Measurements from ENCODE around the gene KCNG4. TPM values are rescaled to one million over a fixed set of nuclear protein-coding genes. Genes with fewer than 3 reads are reported as not detected.

Gene KCNG4
- total and polyA plus RNA-seq, 9 donors: not detected

DNA sequence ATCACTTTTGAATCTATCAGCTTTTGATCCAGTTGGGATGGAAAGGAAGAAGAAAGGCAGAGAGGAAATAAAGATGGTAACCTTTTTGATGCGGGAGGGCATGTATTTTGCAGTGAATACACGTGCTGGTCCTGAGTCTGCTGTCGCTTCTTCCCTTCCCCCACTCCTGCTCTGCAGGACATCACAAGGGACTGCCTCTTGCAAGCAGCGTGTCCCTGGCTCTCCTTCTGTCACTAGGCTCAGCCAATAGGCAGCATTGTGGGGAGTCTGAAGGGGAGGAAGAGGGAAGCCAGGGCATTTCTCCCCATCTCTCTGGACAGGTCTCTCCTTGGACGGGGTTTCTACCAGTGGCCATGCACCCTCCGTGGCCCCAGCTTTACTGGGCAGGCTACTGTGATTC, 39.2 kb upstream of the KCNG4 start:
- WGBS, 3 donors: 79 to 87% (median 80%) methylated on average over 6 of the region's 6 CpGs
- H3K27me3 ChIP-seq: no peaks in the 10 kb centered on the region
- H3K9me3 ChIP-seq: no peaks in the 10 kb centered on the region
- H3K4me1 ChIP-seq (ENCODE audit: insufficient read depth): peaks cover 8% of the 10 kb centered on the region
- H3K4me3 ChIP-seq: no peak overlapping the region
- no peak for TF ChIP-seq POLR2A (IDR thresholded peaks at IDR 0.05)
- TF ChIP-seq, protein P1, sequence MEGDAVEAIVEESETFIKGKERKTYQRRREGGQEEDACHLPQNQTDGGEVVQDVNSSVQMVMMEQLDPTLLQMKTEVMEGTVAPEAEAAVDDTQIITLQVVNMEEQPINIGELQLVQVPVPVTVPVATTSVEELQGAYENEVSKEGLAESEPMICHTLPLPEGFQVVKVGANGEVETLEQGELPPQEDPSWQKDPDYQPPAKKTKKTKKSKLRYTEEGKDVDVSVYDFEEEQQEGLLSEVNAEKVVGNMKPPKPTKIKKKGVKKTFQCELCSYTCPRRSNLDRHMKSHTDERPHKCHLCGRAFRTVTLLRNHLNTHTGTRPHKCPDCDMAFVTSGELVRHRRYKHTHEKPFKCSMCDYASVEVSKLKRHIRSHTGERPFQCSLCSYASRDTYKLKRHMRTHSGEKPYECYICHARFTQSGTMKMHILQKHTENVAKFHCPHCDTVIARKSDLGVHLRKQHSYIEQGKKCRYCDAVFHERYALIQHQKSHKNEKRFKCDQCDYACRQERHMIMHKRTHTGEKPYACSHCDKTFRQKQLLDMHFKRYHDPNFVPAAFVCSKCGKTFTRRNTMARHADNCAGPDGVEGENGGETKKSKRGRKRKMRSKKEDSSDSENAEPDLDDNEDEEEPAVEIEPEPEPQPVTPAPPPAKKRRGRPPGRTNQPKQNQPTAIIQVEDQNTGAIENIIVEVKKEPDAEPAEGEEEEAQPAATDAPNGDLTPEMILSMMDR (IDR thresholded peaks at IDR 0.05): no peak
- TF ChIP-seq EP300 (IDR thresholded peaks at IDR 0.05): no peak
- DNase-seq: no peak
- H3K27ac ChIP-seq: no peak overlapping the region
- intact Hi-C loops (cut with DNase I): loop anchor here (2.0 to 10.0 kb wide), 3 partner anchors 203 to 206 kb away; no protein-coding TSS in a partner anchor
- no peaks in the 10 kb centered on the region for H3K36me3 ChIP-seq

DNA sequence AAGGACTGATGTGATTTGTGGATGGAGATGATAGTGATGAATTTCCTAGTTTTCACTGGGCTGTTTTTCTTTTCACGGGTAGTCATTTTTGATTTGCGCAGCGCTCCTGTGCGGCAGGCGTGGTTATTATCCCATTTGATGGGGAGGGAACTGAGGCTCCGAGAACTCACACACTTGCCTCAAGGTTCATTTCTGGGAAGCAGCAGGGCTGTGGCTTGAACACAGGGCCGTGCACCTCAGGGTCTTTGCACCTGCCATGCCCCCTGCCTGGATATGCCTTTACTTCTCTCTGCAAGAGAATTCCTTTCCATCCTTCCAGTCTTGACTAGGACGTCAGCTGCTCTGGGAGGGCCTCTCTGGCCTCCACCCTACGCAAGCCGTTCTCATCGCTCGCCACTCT, 38.5 kb upstream of the KCNG4 start:
- 94 to 97% (median 96%) methylated on average over 12 of the region's 12 CpGs for WGBS, 3 donors
- no peak overlapping the region for H3K27ac ChIP-seq
- TF ChIP-seq POLR2A (IDR thresholded peaks at IDR 0.05): no peak
- no peak for TF ChIP-seq EP300 (IDR thresholded peaks at IDR 0.05)
- TF ChIP-seq, protein P1 (IDR thresholded peaks at IDR 0.05): no peak
- peaks cover 3% of the 10 kb centered on the region for H3K4me1 ChIP-seq (ENCODE audit: insufficient read depth)
- intact Hi-C loops (cut with DNase I): loop anchor here (2.0 to 10.0 kb wide), 3 partner anchors 204 to 206 kb away; no protein-coding TSS in a partner anchor
- H3K27me3 ChIP-seq: no peaks in the 10 kb centered on the region
- no peak for DNase-seq
- H3K9me3 ChIP-seq: no peaks in the 10 kb centered on the region
- H3K4me3 ChIP-seq: no peak overlapping the region
- H3K36me3 ChIP-seq: no peaks in the 10 kb centered on the region

DNA sequence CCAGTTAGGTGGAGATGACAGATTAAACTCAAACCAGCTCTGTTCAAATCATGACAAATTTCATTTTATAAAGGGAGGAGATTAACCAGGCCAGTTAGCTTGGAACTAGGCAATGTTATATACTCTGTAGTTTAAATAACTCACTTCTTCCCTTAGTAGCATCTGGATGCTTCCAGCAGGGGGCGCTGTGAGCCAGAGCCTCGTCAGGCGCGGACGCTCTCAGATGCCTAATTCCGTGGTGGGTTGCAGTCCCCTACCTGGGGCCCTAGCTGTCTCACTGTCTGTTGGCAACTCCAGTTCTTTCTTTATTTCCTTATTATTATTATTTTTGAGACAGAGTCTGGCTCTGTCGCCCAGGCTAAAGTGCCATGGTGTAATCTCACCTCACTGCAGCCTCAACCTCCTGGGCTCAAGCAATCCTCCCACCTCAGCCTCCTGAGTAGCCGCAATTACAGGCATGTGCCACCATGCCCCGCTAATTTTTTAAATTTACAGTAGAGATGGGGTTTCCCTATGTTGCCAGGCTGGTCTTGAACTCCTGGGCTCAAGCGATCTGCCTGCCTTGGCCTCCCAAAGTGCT, 37.5 kb upstream of the KCNG4 start:
- no peaks in the 10 kb centered on the region for H3K27me3 ChIP-seq
- H3K9me3 ChIP-seq: no peaks in the 10 kb centered on the region
- no peaks in the 10 kb centered on the region for H3K36me3 ChIP-seq
- no peaks in the 10 kb centered on the region for H3K4me1 ChIP-seq (ENCODE audit: insufficient read depth)
- no peak overlapping the region for H3K27ac ChIP-seq
- TF ChIP-seq POLR2A (IDR thresholded peaks at IDR 0.05) (no peak), EP300 (IDR thresholded peaks at IDR 0.05) (no peak)
- TF ChIP-seq, protein P1 (IDR thresholded peaks at IDR 0.05): peak; percentile 56 to 77 (median 72)
- intact Hi-C loops (cut with DNase I): loop anchor here in 3 of 4 donors (5.0 to 10.0 kb wide), 2 partner anchors 205 to 207 kb away; no protein-coding TSS in a partner anchor
- peak; percentile 58 to 85 (median 76) for DNase-seq
- H3K4me3 ChIP-seq: no peak overlapping the region
- 32 to 36% (median 33%) methylated on average over 10 of the region's 10 CpGs for WGBS, 3 donors

DNA sequence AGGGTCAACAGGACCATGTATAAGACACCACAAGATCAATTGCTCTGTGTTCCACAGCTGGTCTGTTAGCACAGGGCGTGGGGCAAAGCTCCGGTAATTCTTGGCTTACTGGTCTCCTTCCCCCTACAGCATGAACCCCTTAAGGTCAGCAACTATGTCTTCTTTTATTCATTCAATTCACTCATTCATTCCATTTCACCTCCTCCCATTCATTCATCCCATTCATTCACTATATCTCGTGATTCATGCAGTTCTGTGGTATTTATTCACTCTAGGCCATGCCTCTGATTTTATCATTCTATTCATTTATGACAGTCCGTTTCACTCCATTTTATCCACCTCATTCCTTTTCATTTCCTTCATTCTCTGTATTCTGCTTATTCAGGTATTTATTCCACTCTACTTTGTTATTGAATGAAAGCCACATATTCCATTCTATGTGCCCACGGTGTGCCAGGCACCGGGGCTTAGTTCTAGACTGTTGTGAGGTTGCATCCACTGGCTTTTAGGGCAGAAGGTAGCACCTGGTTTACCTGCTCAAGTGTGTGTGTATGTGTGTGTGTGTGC, 35.9 kb upstream of the KCNG4 start:
- intact Hi-C loops (cut with DNase I): loop anchor here in 3 of 4 donors (1.0 to 10.0 kb wide), 3 partner anchors 33 to 209 kb away; no protein-coding TSS in a partner anchor

More for the DNA sequence above, 35.9 kb upstream of the KCNG4 start:
- Histone ChIP-seq H3K36me3 (no peaks in the 10 kb centered on the region), H3K4me1 (ENCODE audit: insufficient read depth) (no peaks in the 10 kb centered on the region), H3K4me3 (no peak overlapping the region), H3K9me3 (no peaks in the 10 kb centered on the region), H3K27ac (no peak overlapping the region), H3K27me3 (no peaks in the 10 kb centered on the region)
- no peak for DNase-seq
- TF ChIP-seq, protein P1 (IDR thresholded peaks at IDR 0.05): no peak
- TF ChIP-seq EP300 (IDR thresholded peaks at IDR 0.05): no peak
- 83 to 86% (median 83%) methylated on average over 6 of the region's 6 CpGs for WGBS, 3 donors

All from ovary (tissue), 9 donors.